SK-N-SH (cell line): ENCODE results near the gene DAP. TPM values are rescaled to one million over a fixed set of nuclear protein-coding genes. Genes with fewer than 3 reads are reported as not detected.

Experiments
- CTCF ChIA-PET: fragments of 300-600, 350-600 bp; formaldehyde crosslinking; extraction: SDS; loops from one replicate; lab custom pipeline; 2021; lab: Yijun Ruan, JAX
- POLR2A ChIA-PET: fragments of 350-600 bp; sonication (Branson Sonifier 250); formaldehyde crosslinking; extraction: SDS; loops from one replicate; lab custom pipeline; 2020; ENCODE audit warnings: antibody characterized with exemption, inconsistent platforms; lab: Yijun Ruan, JAX
- DNase-seq: peaks from one replicate; pipeline ENCODE4 v3.0.0; 2012
- H2AFZ ChIP-seq: fragments of 200-600 bp; sonication (generic); 2 replicates; pipeline ENCODE4 v1.8.1; 2016; ENCODE audit warnings: antibody characterized with exemption, mild to moderate bottlenecking, low read depth
- H3F3A ChIP-seq: fragments of 200-600 bp; sonication (generic); replicated peaks from 2 replicates; pipeline ENCODE3; 2016; ENCODE audit warnings: antibody characterized with exemption, mild to moderate bottlenecking; ENCODE audit not compliant: insufficient read depth
- H3K27ac ChIP-seq, 2 experiments: fragments of 200-500 bp in 1 of 2; fragments of 200-600 bp in 1 of 2; sonication (Bioruptor generic) in 1 of 2; sonication (generic), shearing (Covaris generic) in 1 of 2; 2 replicates each; pipeline versions ENCODE4 v1.5.1 to v1.6.1; 2014 to 2016; ENCODE audit warnings: low read depth in 2 of 2, inconsistent platforms in 1 of 2, low read length in 1 of 2, mild to moderate bottlenecking in 1 of 2, mixed read lengths in 1 of 2
- H3K27me3 ChIP-seq: fragments of 200-600 bp; sonication (generic), shearing (Covaris generic); 2 replicates; pipeline ENCODE4 v1.6.1; 2016; ENCODE audit warnings: mixed run types; ENCODE audit not compliant: insufficient read depth
- H3K36me3 ChIP-seq, 2 experiments: fragments of 200-500 bp in 1 of 2; fragments of 200-600 bp in 1 of 2; sonication (Bioruptor generic) in 1 of 2; sonication (generic) in 1 of 2; replicated peaks in 1 of 2; 2 replicates each; pipeline versions ENCODE3 to v1.5.1; 2014 to 2016; ENCODE audit warnings: low read length in 1 of 2, mild to moderate bottlenecking in 1 of 2; ENCODE audit not compliant: insufficient read depth in 2 of 2, control insufficient read depth in 1 of 2
- H3K4me1 ChIP-seq, 2 experiments: fragments of 200-500 bp in 1 of 2; fragments of 200-600 bp in 1 of 2; sonication (Bioruptor generic) in 1 of 2; sonication (generic), shearing (Covaris generic) in 1 of 2; 2 replicates each; pipeline versions ENCODE4 v1.5.1 to v1.6.1; 2014 to 2016; ENCODE audit warnings: low read depth in 1 of 2, low read length in 1 of 2, mixed run types in 1 of 2; ENCODE audit not compliant: insufficient read depth in 2 of 2, control insufficient read depth in 1 of 2
- H3K4me2 ChIP-seq: fragments of 200-600 bp; sonication (generic), shearing (Covaris generic); 2 replicates; pipeline ENCODE4 v1.6.1; 2017; ENCODE audit warnings: mixed run types
- H3K4me3 ChIP-seq, 2 experiments: fragments of 200-500 bp in 1 of 2; fragments of 200-600 bp in 1 of 2; sonication (Bioruptor generic) in 1 of 2; sonication (generic), shearing (Covaris generic) in 1 of 2; 2 replicates each; pipeline versions ENCODE4 v1.5.1 to v1.8.1; 2014 to 2016; ENCODE audit warnings: low read depth in 2 of 2, inconsistent platforms in 1 of 2, low read length in 1 of 2, mild to moderate bottlenecking in 1 of 2, mixed read lengths in 1 of 2, moderate library complexity in 1 of 2
- H3K79me2 ChIP-seq: fragments of 200-600 bp; sonication (generic); 2 replicates; pipeline ENCODE4 v1.8.1; 2017; ENCODE audit warnings: mild to moderate bottlenecking; ENCODE audit not compliant: insufficient read depth
- H3K9ac ChIP-seq: fragments of 200-600 bp; sonication (generic); 2 replicates; pipeline ENCODE4 v1.6.1; 2017; ENCODE audit warnings: mixed run types
- H3K9me2 ChIP-seq: fragments of 200-600 bp; sonication (generic); 2 replicates; pipeline ENCODE4 v1.6.1; 2017; ENCODE audit warnings: mixed run types
- H3K9me3 ChIP-seq: fragments of 200-600 bp; sonication (generic); 2 replicates; pipeline ENCODE4 v1.6.1; 2017; ENCODE audit warnings: mixed run types, mild to moderate bottlenecking, moderate library complexity
- H4K20me1 ChIP-seq: fragments of 200-600 bp; sonication (generic); 2 replicates; pipeline ENCODE4 v1.6.1; 2017; ENCODE audit warnings: mild to moderate bottlenecking, mixed run types; ENCODE audit not compliant: insufficient read depth
- ELF1 ChIP-seq: IDR thresholded peaks from 2 replicates; pipeline ENCODE4 v1.4.0; 2012
- EZH2phosphoT487 ChIP-seq: fragments of 200-600 bp; sonication (generic); IDR thresholded peaks from 2 replicates; pipeline ENCODE4 v1.6.1; 2017; ENCODE audit warnings: low read depth, mixed run types, mild to moderate bottlenecking, antibody characterized with exemption, moderate library complexity, borderline replicate concordance
- GATA2 ChIP-seq: sonication (generic); formaldehyde crosslinking; IDR thresholded peaks from 2 replicates; pipeline ENCODE4 v1.5.0; 2020; ENCODE audit warnings: mild to moderate bottlenecking, missing genetic modification reagents
- NFIC ChIP-seq: IDR thresholded peaks from 2 replicates; pipeline ENCODE4 v1.4.0; 2012; ENCODE audit warnings: borderline replicate concordance
- NRF1 ChIP-seq: IDR thresholded peaks from 2 replicates; pipeline ENCODE4 v1.6.1; 2012; ENCODE audit warnings: low read depth, mild to moderate bottlenecking, low read length
- POLR2AphosphoS5 ChIP-seq: IDR thresholded peaks from 2 replicates; pipeline ENCODE4 v1.6.1; 2012; ENCODE audit warnings: low read depth, low read length
- RAD21 ChIP-seq: IDR thresholded peaks from 2 replicates; pipeline ENCODE4 v1.6.1; 2012; ENCODE audit warnings: mild to moderate bottlenecking, low read length
- RCOR1 ChIP-seq: fragments of 150-350 bp; IDR thresholded peaks from 2 replicates; pipeline ENCODE4 v1.6.1; 2017; ENCODE audit warnings: antibody characterized with exemption, low read length
- SIN3A ChIP-seq: IDR thresholded peaks from 2 replicates; pipeline ENCODE4 v1.6.1; 2012; ENCODE audit warnings: low read depth, mild to moderate bottlenecking, low read length, moderate library complexity, borderline replicate concordance
- TCF12 ChIP-seq: IDR thresholded peaks from 2 replicates; pipeline ENCODE4 v1.4.0; 2012
- TEAD4 ChIP-seq: IDR thresholded peaks from 2 replicates; pipeline ENCODE4 v1.4.0; 2012; ENCODE audit warnings: mild to moderate bottlenecking, borderline replicate concordance; ENCODE audit not compliant: insufficient read depth
- YY1 ChIP-seq: IDR thresholded peaks from 2 replicates; pipeline ENCODE4 v1.4.0; 2012; ENCODE audit warnings: low read depth, mild to moderate bottlenecking
- WGBS: methylation state at CpG from one replicate; pipeline ENCODE4 v1.1.6; 2017; ENCODE audit warnings: low lambda C conversion rate; 5-methylcytosine and 5-hydroxymethylcytosine counted together
- polyA plus RNA-seq, 3 experiments: library from polyadenylated mRNA; depleted of rRNA; stranded (reverse); fragments of >200 nt; gene quantifications; 2 replicates each; pipeline ENCODE4 v1.2.3, GENCODE V29; 2012
- TF ChIP-seq, protein P1 (sequence below): fragments of 150-350 bp; IDR thresholded peaks from 2 replicates; pipeline ENCODE4 v1.6.1; 2017; ENCODE audit warnings: antibody characterized with exemption, low read length, low read depth, borderline replicate concordance

The DAP gene
- polyA plus RNA-seq, 1 of the 3 experiments (the other 2 are of a cell fraction), result 78.2 TPM

DNA sequence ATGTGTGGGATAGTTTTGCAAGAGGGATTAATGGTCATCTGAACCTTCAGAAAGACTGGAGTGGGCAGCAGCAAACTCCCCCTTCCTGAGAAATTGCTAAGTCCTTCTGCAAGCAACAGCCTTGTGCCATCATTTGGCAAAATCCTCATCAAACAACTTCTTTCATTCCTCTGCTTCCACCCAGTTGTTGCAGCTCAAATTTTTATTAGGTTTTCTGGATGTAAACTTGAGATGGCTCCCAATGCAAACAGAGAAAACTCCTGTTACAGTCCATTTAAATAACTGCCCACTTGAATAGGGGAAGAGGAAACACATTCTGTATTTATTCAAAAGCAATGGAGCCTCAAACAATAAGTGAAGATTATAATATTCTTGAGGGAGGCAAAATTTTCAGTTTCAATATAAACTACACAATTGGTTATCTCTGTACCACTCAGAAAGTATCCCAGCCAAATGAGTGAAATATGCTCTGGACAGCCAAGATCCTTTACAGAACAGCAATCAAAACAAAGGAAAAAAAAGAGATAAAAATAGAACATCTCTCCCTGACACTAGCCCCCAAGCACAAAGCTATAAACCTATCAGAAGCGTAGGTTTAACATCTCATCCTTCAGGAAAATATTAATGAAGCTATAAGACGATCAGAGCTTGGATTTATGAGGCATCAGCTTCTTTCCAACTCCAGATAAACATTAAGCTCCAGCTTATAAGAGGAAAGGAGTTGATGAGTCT lies 17.3 kb upstream of the DAP start:
- Histone ChIP-seq H4K20me1 (no peaks in the 10 kb centered on the region), H3K4me2 (no peak overlapping the region), H3K79me2 (no peaks in the 10 kb centered on the region), H3K27me3 (no peaks in the 10 kb centered on the region), H2AFZ (no peak overlapping the region), H3K9ac (no peak overlapping the region), H3K9me2 (no peaks in the 10 kb centered on the region), H3K9me3 (no peaks in the 10 kb centered on the region), H3F3A (no peaks in the 10 kb centered on the region), H3K4me1 (no peaks in the 10 kb centered on the region), H3K27ac (no peak overlapping the region), H3K4me3 (no peak overlapping the region), H3K36me3 (no peaks in the 10 kb centered on the region)
- TF ChIP-seq GATA2 (CRISPR knock-in tag) (no peak), NFIC (no peak), ELF1 (no peak), YY1 (no peak)
- no peak for DNase-seq
- ChIA-PET POLR2A (no interaction called here), CTCF (interaction anchor here (1.1 to 2.5 kb wide), 2 partner anchors 24 to 79 kb away, joined by 3 to 8 read pairs; no protein-coding TSS in a partner anchor)
- WGBS, result 16% methylated on average over 2 of the region's 2 CpGs

GRCh38 chr5:10775646-10776045 lies 14.6 kb upstream of the DAP start:
- no peaks in the 10 kb centered on the region for H3K36me3 ChIP-seq
- H3K9ac ChIP-seq, result no peak overlapping the region
- no peaks in the 10 kb centered on the region for H3K9me2 ChIP-seq
- TF ChIP-seq, protein P1, sequence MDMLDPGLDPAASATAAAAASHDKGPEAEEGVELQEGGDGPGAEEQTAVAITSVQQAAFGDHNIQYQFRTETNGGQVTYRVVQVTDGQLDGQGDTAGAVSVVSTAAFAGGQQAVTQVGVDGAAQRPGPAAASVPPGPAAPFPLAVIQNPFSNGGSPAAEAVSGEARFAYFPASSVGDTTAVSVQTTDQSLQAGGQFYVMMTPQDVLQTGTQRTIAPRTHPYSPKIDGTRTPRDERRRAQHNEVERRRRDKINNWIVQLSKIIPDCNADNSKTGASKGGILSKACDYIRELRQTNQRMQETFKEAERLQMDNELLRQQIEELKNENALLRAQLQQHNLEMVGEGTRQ, result no peak
- TF ChIP-seq RCOR1 (no peak), TEAD4 (no peak), EZH2phosphoT487 (no peak), ELF1 (no peak), TCF12 (no peak), NFIC (no peak)
- WGBS, result 23% methylated on average over 4 of the region's 4 CpGs
- no peak overlapping the region for H3K27ac ChIP-seq
- POLR2A ChIA-PET, result interaction anchor here (0.8 kb wide), 1 partner anchor 81 kb away, joined by 3 read pairs; no protein-coding TSS in a partner anchor
- no peaks in the 10 kb centered on the region for H3K27me3 ChIP-seq
- no peaks in the 10 kb centered on the region for H3F3A ChIP-seq
- no peaks in the 10 kb centered on the region for H3K9me3 ChIP-seq
- H2AFZ ChIP-seq, result no peak overlapping the region
- H3K79me2 ChIP-seq, result no peaks in the 10 kb centered on the region
- H3K4me3 ChIP-seq, result no peak overlapping the region
- H3K4me1 ChIP-seq, result no peaks in the 10 kb centered on the region
- CTCF ChIA-PET, result interaction anchor here (0.6 to 2.7 kb wide), 4 partner anchors 81 to 323 kb away, joined by 3 to 8 read pairs (median 5); no protein-coding TSS in a partner anchor
- no peaks in the 10 kb centered on the region for H4K20me1 ChIP-seq
- no peak overlapping the region for H3K4me2 ChIP-seq
- no peak for DNase-seq

- no peaks in the 10 kb centered on the region for H3K27me3 ChIP-seq
- 56% methylated on average over 7 of the region's 7 CpGs for WGBS
- no peaks in the 10 kb centered on the region for H3K9me3 ChIP-seq
- no peak overlapping the region for H2AFZ ChIP-seq
- H3K79me2 ChIP-seq, result no peaks in the 10 kb centered on the region
- no peaks in the 10 kb centered on the region for H4K20me1 ChIP-seq
- no peak for TF ChIP-seq NRF1
- TF ChIP-seq EZH2phosphoT487, result no peak
- no peak for TF ChIP-seq RCOR1
- TF ChIP-seq, protein P1, result no peak
- no peak for TF ChIP-seq POLR2AphosphoS5
- TF ChIP-seq SIN3A, result no peak
- no peak for TF ChIP-seq RAD21
- CTCF ChIA-PET, result no interaction called here
- H3K4me3 ChIP-seq, result no peak overlapping the region
- no peak for DNase-seq
- no peaks in the 10 kb centered on the region for H3K36me3 ChIP-seq
- no peak overlapping the region for H3K9ac ChIP-seq
- H3K27ac ChIP-seq, result no peak overlapping the region
- no peaks in the 10 kb centered on the region for H3K4me1 ChIP-seq
- POLR2A ChIA-PET, result no interaction called here
- no peaks in the 10 kb centered on the region for H3F3A ChIP-seq
- H3K9me2 ChIP-seq, result no peaks in the 10 kb centered on the region
- H3K4me2 ChIP-seq, result no peak overlapping the region
Observed at GRCh38 chr5:10772901-10773585, 12.0 kb upstream of the DAP start.
